Measurements from ENCODE around the gene TTC24. TPM values are rescaled to one million over a fixed set of nuclear protein-coding genes. Genes with fewer than 3 reads are reported as not detected.

The TTC24 gene
- total and polyA plus RNA-seq, 2 experiments from 2014 or later, result not detected

DNA sequence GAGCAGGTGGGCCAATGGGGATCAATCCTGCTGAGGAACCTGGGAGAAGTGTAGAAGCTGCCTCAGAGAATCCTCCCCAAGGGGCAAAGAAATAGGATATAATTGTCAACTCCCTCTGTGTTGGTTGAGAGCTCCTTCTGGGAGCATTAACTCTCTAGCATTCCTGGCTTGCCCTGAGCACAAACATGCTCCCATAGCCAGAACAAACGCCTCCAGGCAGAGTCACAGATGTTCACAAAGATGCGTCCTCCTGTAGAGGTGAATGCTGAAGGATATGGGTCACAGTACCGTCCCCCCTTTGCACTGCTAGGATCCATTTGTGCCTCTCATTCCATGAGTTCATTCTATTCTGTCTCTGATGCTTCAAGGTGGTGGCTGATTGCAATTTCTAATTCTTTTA, 52.8 kb downstream of the TTC24 start:
- H3K79me2 ChIP-seq, result no peaks in the 10 kb centered on the region
- DNase-seq (ENCODE audit: low spot score), result no peak
- no peaks in the 10 kb centered on the region for H3K36me3 ChIP-seq (replicated peaks; ENCODE audit: insufficient read depth, low read depth)
- 75% methylated on average over 3 of the region's 3 CpGs for WGBS (ENCODE audit: low lambda C conversion rate, missing lambda C conversion rate)
- H2AFZ ChIP-seq, result no peak overlapping the region
- H3K4me2 ChIP-seq, result no peak overlapping the region
- no peak overlapping the region for H3K27ac ChIP-seq
- no peaks in the 10 kb centered on the region for H3K9me2 ChIP-seq (replicated peaks; ENCODE audit: insufficient read depth)
- peaks cover 74% of the 10 kb centered on the region for H3K27me3 ChIP-seq
- H3K4me1 ChIP-seq (ENCODE audit: insufficient read depth), result no peaks in the 10 kb centered on the region
- TF ChIP-seq, protein P1, sequence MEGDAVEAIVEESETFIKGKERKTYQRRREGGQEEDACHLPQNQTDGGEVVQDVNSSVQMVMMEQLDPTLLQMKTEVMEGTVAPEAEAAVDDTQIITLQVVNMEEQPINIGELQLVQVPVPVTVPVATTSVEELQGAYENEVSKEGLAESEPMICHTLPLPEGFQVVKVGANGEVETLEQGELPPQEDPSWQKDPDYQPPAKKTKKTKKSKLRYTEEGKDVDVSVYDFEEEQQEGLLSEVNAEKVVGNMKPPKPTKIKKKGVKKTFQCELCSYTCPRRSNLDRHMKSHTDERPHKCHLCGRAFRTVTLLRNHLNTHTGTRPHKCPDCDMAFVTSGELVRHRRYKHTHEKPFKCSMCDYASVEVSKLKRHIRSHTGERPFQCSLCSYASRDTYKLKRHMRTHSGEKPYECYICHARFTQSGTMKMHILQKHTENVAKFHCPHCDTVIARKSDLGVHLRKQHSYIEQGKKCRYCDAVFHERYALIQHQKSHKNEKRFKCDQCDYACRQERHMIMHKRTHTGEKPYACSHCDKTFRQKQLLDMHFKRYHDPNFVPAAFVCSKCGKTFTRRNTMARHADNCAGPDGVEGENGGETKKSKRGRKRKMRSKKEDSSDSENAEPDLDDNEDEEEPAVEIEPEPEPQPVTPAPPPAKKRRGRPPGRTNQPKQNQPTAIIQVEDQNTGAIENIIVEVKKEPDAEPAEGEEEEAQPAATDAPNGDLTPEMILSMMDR (IDR thresholded peaks at IDR 0.05; ENCODE audit: poor library complexity), result no peak
- TF ChIP-seq EZH2 (IDR thresholded peaks at IDR 0.05; ENCODE audit: borderline replicate concordance), result no peak
- TF ChIP-seq EZH2phosphoT487 (IDR thresholded peaks at IDR 0.05; ENCODE audit: low read depth, severe bottlenecking, unreplicated experiment), result no peak
- H3K9me3 ChIP-seq (ENCODE audit: low read depth), result no peaks in the 10 kb centered on the region
- no peaks in the 10 kb centered on the region for H4K20me1 ChIP-seq (ENCODE audit: insufficient read depth, poor library complexity, severe bottlenecking)
- no peak overlapping the region for H3K4me3 ChIP-seq

Other genes with a start within 250 kb of the TTC24 start
- gene CCT3, start 241.4 kb upstream of the TTC24 start, total RNA-seq, result 224 and 251 TPM in 2 replicates
- gene CCT3, start 241.4 kb upstream of the TTC24 start, polyA plus RNA-seq, result 166 and 212 TPM in 2 replicates
- not detected in 2 replicates for gene TSACC, start 241.2 kb upstream of the TTC24 start, total RNA-seq
- 1.4 and 1.5 TPM in 2 replicates for gene TSACC, start 241.2 kb upstream of the TTC24 start, polyA plus RNA-seq
- gene RHBG, start 210.5 kb upstream of the TTC24 start, total RNA-seq, result 3.3 and 6.3 TPM in 2 replicates
- gene RHBG, start 210.5 kb upstream of the TTC24 start, polyA plus RNA-seq, result 10.8 and 11.9 TPM in 2 replicates
- gene MEF2D, start 78.9 kb upstream of the TTC24 start, total RNA-seq, result 9.6 and 20.1 TPM in 2 replicates
- gene MEF2D, start 78.9 kb upstream of the TTC24 start, polyA plus RNA-seq, result 25.1 and 30.8 TPM in 2 replicates
- gene IQGAP3, start 7.2 kb upstream of the TTC24 start, total RNA-seq, result 4.2 and 5.2 TPM in 2 replicates
- gene IQGAP3, start 7.2 kb upstream of the TTC24 start, polyA plus RNA-seq, result 3.1 and 5.7 TPM in 2 replicates
- gene NAXE, start 12.1 kb downstream of the TTC24 start, total RNA-seq, result 94.2 and 117 TPM in 2 replicates
- 198 and 218 TPM in 2 replicates for gene NAXE, start 12.1 kb downstream of the TTC24 start, polyA plus RNA-seq
- gene GPATCH4, start 21.8 kb downstream of the TTC24 start, total RNA-seq, result 5.6 and 17.4 TPM in 2 replicates
- gene GPATCH4, start 21.8 kb downstream of the TTC24 start, polyA plus RNA-seq, result 28.3 and 28.6 TPM in 2 replicates
- not detected in 2 replicates for gene HAPLN2, start 39.7 kb downstream of the TTC24 start, total RNA-seq
- not detected in 2 replicates for gene HAPLN2, start 39.7 kb downstream of the TTC24 start, polyA plus RNA-seq
- gene BCAN, start 62.4 kb downstream of the TTC24 start, total RNA-seq, result 0.03 and 0.84 TPM in 2 replicates
- not detected in 2 replicates for gene BCAN, start 62.4 kb downstream of the TTC24 start, polyA plus RNA-seq
- 7.9 and 13.8 TPM in 2 replicates for gene NES, start 97.7 kb downstream of the TTC24 start, total RNA-seq
- 3.6 and 4.8 TPM in 2 replicates for gene NES, start 97.7 kb downstream of the TTC24 start, polyA plus RNA-seq
- gene CRABP2, start 125.9 kb downstream of the TTC24 start, total RNA-seq, result 54.5 and 93.5 TPM in 2 replicates
- gene CRABP2, start 125.9 kb downstream of the TTC24 start, polyA plus RNA-seq, result 171 and 195 TPM in 2 replicates
- 20.6 and 21.8 TPM in 2 replicates for gene METTL25B, start 148.7 kb downstream of the TTC24 start, total RNA-seq
- 22.6 and 24.7 TPM in 2 replicates for gene METTL25B, start 148.7 kb downstream of the TTC24 start, polyA plus RNA-seq
- 22.4 and 27.5 TPM in 2 replicates for gene ISG20L2, start 149.0 kb downstream of the TTC24 start, total RNA-seq
- gene ISG20L2, start 149.0 kb downstream of the TTC24 start, polyA plus RNA-seq, result 13.5 and 16.4 TPM in 2 replicates
- gene MRPL24, start 161.4 kb downstream of the TTC24 start, total RNA-seq, result 40.4 and 44.9 TPM in 2 replicates
- 61.9 and 64.1 TPM in 2 replicates for gene MRPL24, start 161.4 kb downstream of the TTC24 start, polyA plus RNA-seq
- 160 and 192 TPM in 2 replicates for gene HDGF, start 172.0 kb downstream of the TTC24 start, total RNA-seq
- gene HDGF, start 172.0 kb downstream of the TTC24 start, polyA plus RNA-seq, result 153 and 166 TPM in 2 replicates
- 35.9 and 45.0 TPM in 2 replicates for gene PRCC, start 187.8 kb downstream of the TTC24 start, total RNA-seq
- gene PRCC, start 187.8 kb downstream of the TTC24 start, polyA plus RNA-seq, result 85.2 and 108 TPM in 2 replicates
- 0.60 and 2.6 TPM in 2 replicates for gene SH2D2A, start 237.1 kb downstream of the TTC24 start, total RNA-seq
- 0.18 TPM in 1 of 2 replicates, not detected in the other for gene SH2D2A, start 237.1 kb downstream of the TTC24 start, polyA plus RNA-seq

Data from hepatocyte (in vitro differentiated cells).